HG03460 (cell line): ENCODE data around the gene CLINT1.

Source experiments
- ATAC-seq: cut with Tn5 transposase; IDR thresholded peaks from one replicate; pipeline ENCODE4 v1.9.1; 2021; ENCODE audit not compliant: unreplicated experiment

CLINT1 gene

GRCh38 chr5:157821822-157822622 is 36.9 kb downstream of the CLINT1 start:
- no peak for ATAC-seq

GRCh38 chr5:157821405-157821804 is 37.5 kb downstream of the CLINT1 start:
- no peak for ATAC-seq

- ATAC-seq, result no peak
Measured at GRCh38 chr5:157820593-157821252, 38.2 kb downstream of the CLINT1 start.

- no peak for ATAC-seq
Measured at GRCh38 chr5:157819502-157820115, 39.3 kb downstream of the CLINT1 start.

GRCh38 chr5:157818368-157818767 is 40.6 kb downstream of the CLINT1 start:
- no peak for ATAC-seq

GRCh38 chr5:157817928-157818327 is 41.0 kb downstream of the CLINT1 start:
- ATAC-seq, result no peak

GRCh38 chr5:157817387-157817702 is 41.6 kb downstream of the CLINT1 start:
- no peak for ATAC-seq

- no peak for ATAC-seq
Measured at GRCh38 chr5:157816682-157817386, 42.1 kb downstream of the CLINT1 start.

GRCh38 chr5:157812086-157812485 is 46.9 kb downstream of the CLINT1 start:
- ATAC-seq, result no peak

- ATAC-seq, result no peak
Measured at GRCh38 chr5:157808043-157808442, 50.9 kb downstream of the CLINT1 start.

- no peak for ATAC-seq
Measured at GRCh38 chr5:157802736-157803135, 56.2 kb downstream of the CLINT1 start.

GRCh38 chr5:157800137-157800536 is 58.8 kb downstream of the CLINT1 start:
- ATAC-seq, result no peak

GRCh38 chr5:157799578-157799977 is 59.4 kb downstream of the CLINT1 start:
- no peak for ATAC-seq

- no peak for ATAC-seq
Measured at GRCh38 chr5:157793301-157793700, 65.6 kb downstream of the CLINT1 start.

GRCh38 chr5:157785801-157786200 is 73.1 kb downstream of the CLINT1 start:
- ATAC-seq, result no peak

- ATAC-seq, result no peak
Measured at GRCh38 chr5:157779221-157779620, 79.7 kb downstream of the CLINT1 start.

- ATAC-seq, result no peak
Measured at GRCh38 chr5:157778121-157778805, 80.7 kb downstream of the CLINT1 start.

- no peak for ATAC-seq
Measured at GRCh38 chr5:157772127-157772526, 86.8 kb downstream of the CLINT1 start.

GRCh38 chr5:157770665-157771064 is 88.3 kb downstream of the CLINT1 start:
- no peak for ATAC-seq

GRCh38 chr5:157767689-157768088 is 91.3 kb downstream of the CLINT1 start:
- no peak for ATAC-seq

- ATAC-seq, result no peak
Measured at GRCh38 chr5:157766902-157767301, 92.0 kb downstream of the CLINT1 start.
